Testis (tissue), 3 donors: Measurements from ENCODE around the gene ELOA. TPM values are rescaled to one million over a fixed set of nuclear protein-coding genes. Genes with fewer than 3 reads are reported as not detected.

Experiments
- DNase-seq: peaks from one replicate; pipeline ENCODE4 v3.0.0-alpha.2; 2019
- H3K27ac ChIP-seq, 2 donors: fragments of 200-600 bp; sonication (generic); one replicate each; pipeline ENCODE4 v1.5.1; 2019
- H3K27me3 ChIP-seq: fragments of 200-600 bp; sonication (generic); one replicate; pipeline ENCODE4 v1.5.1; 2019
- H3K36me3 ChIP-seq: fragments of 200-600 bp; sonication (generic); one replicate; pipeline ENCODE4 v1.5.1; 2017; ENCODE audit warnings: low read depth; ENCODE audit errors: missing control alignments
- H3K4me1 ChIP-seq: fragments of 200-600 bp; sonication (generic); one replicate; pipeline ENCODE4 v1.5.1; 2019
- H3K4me3 ChIP-seq, 2 donors: fragments of 200-600 bp; sonication (generic); one replicate each; pipeline ENCODE4 v1.5.1; 2017 to 2019
- H3K9me3 ChIP-seq: fragments of 200-600 bp; sonication (generic); one replicate; pipeline ENCODE4 v1.5.1; 2017
- CTCF ChIP-seq, 3 experiments: fragments of 450-650 bp in 2 of 3; fragments of 200-600 bp in 1 of 3; sonication (generic) in 1 of 3; IDR thresholded peaks; one replicate each; pipeline ENCODE4 v1.5.1; 2016 to 2019; ENCODE audit warnings: antibody characterized with exemption in 3 of 3, mild to moderate bottlenecking in 2 of 3, moderate library complexity in 1 of 3
- POLR2A ChIP-seq: fragments of 450-650 bp; IDR thresholded peaks from one replicate; pipeline ENCODE4 v1.6.1; 2017; ENCODE audit warnings: antibody characterized with exemption, mild to moderate bottlenecking, moderate library complexity
- WGBS, 2 donors: methylation state at CpG; one replicate each; pipeline ENCODE4 v1.1.5; 2018; 5-methylcytosine and 5-hydroxymethylcytosine counted together
- intact Hi-C: fragments of 100-400 bp; cut with DNase I; formaldehyde crosslinking; loops from one replicate; pipeline ENCODE4 v1.15.1; 2023; ENCODE audit warnings: low total_unique reads
- polyA plus RNA-seq: library from polyadenylated mRNA; stranded (reverse); fragments of 350-450 nt; fragmentation: Illumina TruSeq; extraction: RNeasy Lipid Tissue Mini Kit (QIAGEN cat#74804); gene quantifications from one replicate; pipeline ENCODE4 v1.2.3, GENCODE V29; 2014; ENCODE audit warnings: low read depth, low replicate concordance; ENCODE audit not compliant: insufficient read depth
- total RNA-seq, 2 donors: library from RNA; depleted of rRNA; stranded (reverse); fragments of >200 nt; gene quantifications; one replicate each; pipeline ENCODE4 v1.2.3, GENCODE V29; 2016

ELOA gene
- total and polyA plus RNA-seq, 3 donors from 2014 or later = 38.7 to 51.3 (median 41.9) TPM

GRCh38 chr1:23719162-23719820 is 24.0 kb upstream of the ELOA start:
- Histone ChIP-seq H3K4me3 (no peak overlapping the region), H3K27me3 (no peaks in the 10 kb centered on the region), H3K36me3 (no peaks in the 10 kb centered on the region), H3K9me3 (no peaks in the 10 kb centered on the region), H3K27ac (no peak overlapping the region), H3K4me1 (no peaks in the 10 kb centered on the region)
- TF ChIP-seq POLR2A (no peak), CTCF (IDR thresholded peaks at IDR 0.05) (no peak)
- intact Hi-C loops = no loop called here
- no peak for DNase-seq
- WGBS, 2 donors = 94 to 98% methylated on average over 3 of the region's 3 CpGs

- no peak for DNase-seq
- Histone ChIP-seq H3K9me3 (no peaks in the 10 kb centered on the region), H3K27me3 (no peaks in the 10 kb centered on the region), H3K4me3 (no peak overlapping the region), H3K27ac (no peak overlapping the region), H3K36me3 (no peaks in the 10 kb centered on the region), H3K4me1 (no peaks in the 10 kb centered on the region)
- intact Hi-C loops = no loop called here
- TF ChIP-seq POLR2A (no peak), CTCF (IDR thresholded peaks at IDR 0.05) (no peak)
- 87 to 90% methylated on average over 10 of the region's 10 CpGs for WGBS, 2 donors
Measured at GRCh38 chr1:23720256-23720995, 22.8 kb upstream of the ELOA start.

- Histone ChIP-seq H3K27ac (no peak overlapping the region), H3K27me3 (no peaks in the 10 kb centered on the region), H3K9me3 (no peaks in the 10 kb centered on the region), H3K4me1 (no peaks in the 10 kb centered on the region), H3K36me3 (no peaks in the 10 kb centered on the region), H3K4me3 (no peak overlapping the region)
- no peak for DNase-seq
- intact Hi-C loops = no loop called here
- TF ChIP-seq CTCF (IDR thresholded peaks at IDR 0.05) (no peak), POLR2A (no peak)
- 73 to 81% methylated on average over 3 of the region's 3 CpGs for WGBS, 2 donors
Measured at GRCh38 chr1:23722652-23723051, 20.6 kb upstream of the ELOA start.

GRCh38 chr1:23726686-23727085 is 16.6 kb upstream of the ELOA start:
- 88 to 91% methylated on average over 2 of the region's 2 CpGs for WGBS, 2 donors
- H3K27me3 ChIP-seq = no peaks in the 10 kb centered on the region
- H3K27ac ChIP-seq = no peak overlapping the region
- TF ChIP-seq CTCF (IDR thresholded peaks at IDR 0.05) = no peak
- no peak for TF ChIP-seq POLR2A
- intact Hi-C loops = no loop called here
- no peak overlapping the region for H3K4me3 ChIP-seq
- no peak for DNase-seq
- no peaks in the 10 kb centered on the region for H3K4me1 ChIP-seq
- H3K36me3 ChIP-seq = no peaks in the 10 kb centered on the region
- no peaks in the 10 kb centered on the region for H3K9me3 ChIP-seq
